A673 (cell line): ENCODE measurements around the gene EFCAB11. TPM values are rescaled to one million over a fixed set of nuclear protein-coding genes. Genes with fewer than 3 reads are reported as not detected.

Experiments used
- BruUV-seq: library from RNA; stranded (reverse); fragments of 400-500 nt; replicated peaks from 2 replicates; lab custom pipeline; 2021; lab: Mats Ljungman, UMichigan
- CTCF ChIA-PET: fragments of 300-600 bp; sonication (Branson Sonifier 250); formaldehyde crosslinking; loops from one replicate; lab custom pipeline; 2022; ENCODE audit warnings: antibody characterized with exemption; lab: Charles Lee
- POLR2A ChIA-PET: fragments of 300-600 bp; sonication (Branson Sonifier 250); formaldehyde crosslinking; loops from one replicate; lab custom pipeline; 2022; ENCODE audit warnings: antibody characterized with exemption; ENCODE audit not compliant: low non-redundant PET; lab: Charles Lee
- DNase-seq: peaks from one replicate; pipeline ENCODE4 v3.0.0-alpha.2; 2015; ENCODE audit warnings: low spot score
- H3K27ac ChIP-seq: fragments of 200-600 bp; sonication (generic); 2 replicates; pipeline ENCODE4 v1.5.1; 2016; ENCODE audit warnings: mixed run types, low read depth, mild to moderate bottlenecking, mixed read lengths, antibody characterized with exemption, low read length; ENCODE audit not compliant: poor library complexity, severe bottlenecking
- H3K27me3 ChIP-seq: fragments of 200-600 bp; sonication (generic); replicated peaks from 2 replicates; pipeline ENCODE4 v1.6.1; 2017; ENCODE audit warnings: mixed run types, low read depth, mild to moderate bottlenecking, mixed read lengths, antibody characterized with exemption, low read length; ENCODE audit not compliant: insufficient read depth, poor library complexity
- H3K36me3 ChIP-seq: fragments of 200-600 bp; sonication (generic); 2 replicates; pipeline ENCODE4 v1.6.1; 2016; ENCODE audit warnings: mixed run types, mild to moderate bottlenecking, mixed read lengths, antibody characterized with exemption, low read length; ENCODE audit not compliant: insufficient read depth, poor library complexity, severe bottlenecking
- H3K4me1 ChIP-seq: fragments of 200-600 bp; sonication (generic); 2 replicates; pipeline ENCODE4 v1.6.1; 2017; ENCODE audit warnings: mixed run types, mild to moderate bottlenecking, mixed read lengths, antibody characterized with exemption, low read length; ENCODE audit not compliant: insufficient read depth, poor library complexity, severe bottlenecking
- H3K4me3 ChIP-seq: fragments of 200-600 bp; sonication (generic); 2 replicates; pipeline ENCODE4 v1.5.1; 2016; ENCODE audit warnings: low read depth, mixed run types, mild to moderate bottlenecking, mixed read lengths, low read length; ENCODE audit not compliant: poor library complexity, severe bottlenecking
- H3K9me3 ChIP-seq: fragments of 200-600 bp; sonication (generic); 2 replicates; pipeline ENCODE4 v1.6.1; 2016; ENCODE audit warnings: mixed run types, low read depth, mild to moderate bottlenecking, mixed read lengths, antibody characterized with exemption, low read length; ENCODE audit not compliant: poor library complexity, severe bottlenecking
- CTCF ChIP-seq: fragments of 300-800, 200-600 bp; sonication (generic); conservative IDR thresholded peaks from 2 replicates; pipeline ENCODE4 v1.5.1; 2017; ENCODE audit warnings: low read depth, mild to moderate bottlenecking, antibody characterized with exemption, low read length, moderate library complexity, mixed read lengths
- EZH2 ChIP-seq: fragments of 200-600 bp; sonication (generic); IDR thresholded peaks from 2 replicates; pipeline ENCODE4 v1.6.1; 2017; ENCODE audit warnings: borderline replicate concordance, low read depth, mild to moderate bottlenecking, mixed read lengths, antibody characterized with exemption, low read length; ENCODE audit not compliant: poor library complexity, severe bottlenecking
- intact Hi-C: fragments of 100-400 bp; cut with micrococcal nuclease; formaldehyde crosslinking; loops from one replicate; pipeline ENCODE4 v1.10.0; 2022; ENCODE audit not compliant: unreplicated experiment
- total RNA-seq: library from RNA; stranded (reverse); gene quantifications from 2 replicates; pipeline ENCODE4 v1.2.3, GENCODE V29; 2021

Gene EFCAB11
- total RNA-seq, 1 experiment from 2014 or later, result 8.4 TPM

GRCh38 chr14:89933002-89933401 is 21.5 kb downstream of the EFCAB11 start:
- intact Hi-C loops, result no loop called here
- H3K9me3 ChIP-seq, result no peaks in the 10 kb centered on the region
- no peaks in the 10 kb centered on the region for H3K27me3 ChIP-seq
- no peak overlapping the region for H3K4me3 ChIP-seq
- H3K4me1 ChIP-seq, result no peaks in the 10 kb centered on the region
- no peak for DNase-seq
- H3K36me3 ChIP-seq, result no peaks in the 10 kb centered on the region
- CTCF ChIA-PET, result no interaction called here
- H3K27ac ChIP-seq, result no peak overlapping the region
- TF ChIP-seq EZH2 (no peak), CTCF (no peak)
- no TSS peak for BruUV-seq
- POLR2A ChIA-PET, result no interaction called here

DNA sequence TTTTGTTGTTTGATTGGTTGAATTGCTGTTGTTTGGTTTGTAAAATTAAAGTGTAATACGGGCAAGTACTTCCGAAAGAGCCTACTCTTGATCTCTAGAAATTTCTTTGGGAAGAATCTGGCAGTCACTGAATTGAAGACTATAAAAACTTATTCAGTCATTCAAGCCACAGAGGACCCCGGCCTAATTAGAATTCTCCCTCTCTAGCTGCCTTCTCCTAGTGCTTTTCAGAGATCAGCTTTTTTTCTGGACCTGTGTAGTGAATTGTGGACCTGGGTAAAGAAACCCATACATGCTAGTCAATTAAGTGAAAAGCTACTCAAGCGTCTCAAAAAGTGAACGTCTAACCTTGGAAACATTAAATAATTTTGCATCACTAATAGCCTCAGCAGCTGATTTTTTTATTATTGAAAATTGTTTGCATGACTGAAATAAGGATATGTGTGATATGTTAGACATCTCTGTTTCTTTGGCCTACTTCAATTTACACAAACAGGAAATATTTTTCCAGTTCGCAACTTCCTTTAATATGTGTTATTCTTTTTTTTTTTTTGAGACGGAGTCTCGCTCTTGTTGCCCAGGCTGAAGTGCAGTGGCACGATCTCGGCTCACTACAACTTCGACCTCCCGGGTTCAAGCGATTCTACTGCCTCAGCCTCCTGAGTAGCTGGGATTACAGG is 27.2 kb downstream of the EFCAB11 start:
- Histone ChIP-seq H3K4me1 (no peaks in the 10 kb centered on the region), H3K27ac (no peak overlapping the region), H3K9me3 (no peaks in the 10 kb centered on the region), H3K4me3 (no peak overlapping the region), H3K36me3 (no peaks in the 10 kb centered on the region), H3K27me3 (no peaks in the 10 kb centered on the region)
- ChIA-PET POLR2A (no interaction called here), CTCF (no interaction called here)
- no peak for TF ChIP-seq CTCF
- no peak for TF ChIP-seq EZH2
- no TSS peak for BruUV-seq
- intact Hi-C loops, result no loop called here
- no peak for DNase-seq

DNA sequence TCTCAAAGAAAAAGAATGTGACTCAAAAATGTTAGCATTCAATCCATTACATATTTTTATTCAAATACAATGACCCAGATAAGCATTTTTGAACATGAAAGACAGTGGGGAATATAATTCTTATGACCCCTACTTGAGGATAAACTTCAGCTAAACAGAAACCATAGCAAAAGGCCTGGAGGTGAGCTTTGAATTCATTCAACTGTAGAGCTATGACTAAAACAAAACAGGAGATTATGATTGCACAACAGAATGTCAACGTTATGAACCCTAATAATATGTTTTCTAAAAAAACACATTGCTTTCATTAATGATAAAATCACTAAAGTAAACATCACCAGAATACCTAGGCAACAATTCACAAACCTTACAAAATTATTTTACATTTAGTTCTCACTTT is 27.8 kb downstream of the EFCAB11 start:
- intact Hi-C loops, result no loop called here
- TF ChIP-seq EZH2 (no peak), CTCF (no peak)
- Histone ChIP-seq H3K9me3 (no peaks in the 10 kb centered on the region), H3K36me3 (no peaks in the 10 kb centered on the region), H3K27me3 (no peaks in the 10 kb centered on the region), H3K4me1 (no peaks in the 10 kb centered on the region), H3K27ac (no peak overlapping the region), H3K4me3 (no peak overlapping the region)
- DNase-seq, result no peak
- CTCF ChIA-PET, result no interaction called here
- POLR2A ChIA-PET, result no interaction called here
- no TSS peak for BruUV-seq
